HG02798 (cell line): ENCODE measurements around the gene ACTR3C.
"Not testable (repeated sequence)": the region's sequence is repeated elsewhere in the genome, so short reads cannot be mapped to it uniquely, and the experiment has no call there.

Experiments used
- ATAC-seq: cut with Tn5 transposase; IDR thresholded peaks from one replicate; pipeline ENCODE4 v1.9.1; 2021; ENCODE audit warnings: mild to moderate bottlenecking; ENCODE audit not compliant: unreplicated experiment, poor library complexity

ACTR3C gene

DNA sequence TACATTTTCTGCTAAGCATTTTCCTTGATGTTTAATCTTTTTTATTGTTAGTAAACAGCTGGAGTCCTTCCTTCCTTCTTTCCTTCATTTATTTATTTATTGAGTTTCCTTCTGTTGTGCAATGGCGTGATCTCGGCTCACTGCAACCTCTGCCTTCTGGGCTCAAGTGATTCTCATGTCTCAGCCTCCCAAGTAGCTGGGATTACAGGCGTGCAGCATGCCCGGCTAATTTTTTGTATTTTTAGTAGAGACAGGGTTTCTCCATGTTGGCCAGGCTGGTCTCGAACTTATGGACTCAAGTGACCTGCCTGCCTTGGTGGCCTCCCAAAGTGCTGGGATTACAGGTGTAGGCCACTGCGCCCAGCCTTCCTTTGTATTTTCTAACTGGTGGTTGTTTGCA, 6.4 kb downstream of the ACTR3C start:
- ATAC-seq, result not testable (repeated sequence)

GRCh38 chr7:150314639-150315239, 8.6 kb downstream of the ACTR3C start:
- no peak for ATAC-seq

DNA sequence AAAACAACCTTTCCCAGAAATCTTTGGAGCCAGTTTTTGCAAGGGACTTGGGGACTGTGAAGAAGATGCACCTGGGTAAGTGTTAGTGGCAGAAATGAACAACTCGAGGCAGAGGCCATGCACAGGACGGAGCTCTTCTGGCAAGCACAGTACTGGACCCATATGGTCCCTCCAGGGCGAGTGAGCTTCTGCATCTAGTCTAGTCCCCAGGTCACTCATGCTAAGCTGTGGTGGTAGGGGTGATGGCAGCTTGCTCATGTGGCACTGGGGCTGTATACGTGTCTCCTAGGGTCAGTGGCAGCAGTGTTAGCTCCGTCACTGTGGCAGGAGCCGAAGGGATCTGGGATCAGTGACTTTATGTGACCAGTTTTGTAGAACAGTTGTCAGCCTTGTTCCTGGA, 9.5 kb downstream of the ACTR3C start:
- ATAC-seq, result no peak

DNA sequence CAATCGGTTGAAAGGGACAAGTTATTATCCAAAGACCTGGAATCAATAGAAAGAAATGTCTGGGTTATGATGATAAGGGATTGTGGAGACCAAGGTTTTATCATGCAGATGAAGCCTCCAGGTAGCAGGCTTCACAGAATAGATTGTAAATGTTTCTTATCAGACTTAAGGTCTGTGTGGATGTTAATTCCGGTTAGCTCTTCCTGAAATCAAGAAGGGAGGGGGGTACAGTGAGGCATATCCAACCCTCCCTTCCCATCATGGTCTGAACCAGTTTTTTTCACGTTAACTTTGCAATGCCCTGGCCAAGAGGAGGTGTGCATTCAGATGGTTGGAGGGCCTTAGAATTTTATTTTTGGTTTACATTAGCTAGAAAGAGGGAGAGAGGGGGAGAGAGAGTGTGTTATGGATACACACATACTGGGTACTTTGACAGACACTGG, 10.0 kb downstream of the ACTR3C start:
- no peak for ATAC-seq

- not testable (repeated sequence) for ATAC-seq
Observed at GRCh38 chr7:150312649-150313366, 10.5 kb downstream of the ACTR3C start.

DNA sequence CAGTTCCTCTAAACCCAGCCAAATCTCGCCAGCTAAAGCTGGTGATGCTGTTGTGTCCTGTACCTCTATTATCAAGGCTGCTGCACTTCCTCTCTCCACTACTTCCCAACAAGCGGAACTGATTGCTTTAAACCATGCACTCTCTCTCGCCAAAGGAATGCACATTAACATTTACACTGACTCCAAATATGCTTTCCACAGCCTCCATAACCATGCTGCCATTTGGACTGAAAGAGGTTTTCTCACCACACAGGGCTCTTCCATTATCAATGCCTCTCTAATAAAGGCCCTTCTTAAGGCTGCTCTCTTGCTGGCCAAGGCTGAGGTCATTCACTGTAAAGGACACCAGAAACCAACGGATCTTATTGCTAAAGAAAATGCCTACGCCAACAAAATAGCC, 11.6 kb downstream of the ACTR3C start:
- no peak for ATAC-seq

DNA sequence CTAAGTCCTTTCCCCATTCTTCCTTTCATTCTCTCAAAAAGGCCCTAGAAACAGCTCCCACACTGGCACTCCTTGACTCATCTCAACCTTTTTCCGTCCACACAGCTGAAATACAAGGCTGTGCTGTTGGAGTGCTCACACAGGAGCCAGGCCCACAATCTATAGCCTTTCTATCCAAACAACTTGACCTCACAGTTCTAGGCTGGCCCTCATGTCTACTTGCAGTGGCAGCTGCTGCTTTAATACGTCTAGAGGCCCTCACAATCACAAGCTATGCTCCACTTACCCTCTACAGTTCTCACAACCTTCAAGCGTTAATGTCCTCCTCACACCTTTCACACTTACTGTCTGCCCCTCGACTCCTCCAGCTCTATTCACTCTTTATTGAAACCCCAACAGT, 12.2 kb downstream of the ACTR3C start:
- no peak for ATAC-seq

DNA sequence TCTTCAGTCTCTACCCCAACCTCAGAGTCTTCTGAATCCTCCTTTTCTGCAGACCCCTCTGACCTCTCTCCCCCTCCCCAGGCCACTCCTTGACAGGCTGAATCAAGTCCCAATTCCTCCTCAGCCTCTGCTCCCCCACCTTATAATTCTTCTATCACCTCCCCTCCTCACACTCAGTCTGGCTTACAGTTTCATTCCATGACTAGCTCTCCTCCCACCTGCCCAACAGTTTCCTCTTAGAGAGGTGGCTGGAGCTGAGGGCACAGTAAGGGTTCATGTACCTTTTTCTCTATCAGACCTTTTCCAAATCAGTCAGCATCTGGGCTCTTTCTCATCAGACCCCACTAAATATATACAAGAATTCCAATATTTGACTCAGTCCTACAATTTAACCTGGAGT, 14.8 kb downstream of the ACTR3C start:
- ATAC-seq, result no peak

- no peak for ATAC-seq
Observed at GRCh38 chr7:150307904-150308303, 15.4 kb downstream of the ACTR3C start.

DNA sequence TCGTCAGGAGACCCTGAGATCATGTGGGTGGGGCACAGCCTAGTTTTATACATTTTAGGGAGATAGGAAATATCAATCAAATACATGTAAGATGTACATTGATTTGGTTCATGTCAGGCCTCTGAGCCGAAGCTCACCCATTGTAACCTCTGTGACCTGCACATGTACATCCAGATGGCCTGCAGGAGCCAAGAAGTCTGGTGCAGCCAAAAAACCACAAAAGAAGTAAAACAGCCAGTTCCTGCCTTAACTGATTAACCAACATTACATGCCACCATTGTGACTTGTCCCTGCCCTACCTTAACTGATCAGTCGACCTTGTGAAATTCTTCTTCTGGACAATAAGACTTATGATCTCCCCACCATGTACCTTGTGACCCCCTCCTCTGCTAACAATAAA, 16.2 kb downstream of the ACTR3C start:
- no peak for ATAC-seq

DNA sequence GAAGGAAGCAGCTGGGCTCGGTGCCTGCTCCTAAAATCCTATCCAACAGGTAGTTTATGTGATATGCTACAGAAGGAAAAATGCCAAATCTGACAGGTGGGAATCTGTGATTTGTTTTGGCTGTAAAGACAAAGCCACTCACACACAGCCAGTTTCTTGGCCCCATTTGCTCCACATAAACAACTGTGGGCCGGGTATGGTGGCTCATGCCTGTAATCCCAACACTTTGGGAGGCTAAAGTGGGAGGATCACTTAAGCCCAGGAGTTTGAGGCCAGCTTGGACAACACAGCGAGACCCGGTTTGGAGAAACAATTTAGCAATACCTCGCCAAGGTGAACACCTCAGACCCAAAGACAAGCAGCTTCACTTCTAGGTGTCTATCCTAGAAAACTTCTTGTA, 17.0 kb downstream of the ACTR3C start:
- not testable (repeated sequence) for ATAC-seq

DNA sequence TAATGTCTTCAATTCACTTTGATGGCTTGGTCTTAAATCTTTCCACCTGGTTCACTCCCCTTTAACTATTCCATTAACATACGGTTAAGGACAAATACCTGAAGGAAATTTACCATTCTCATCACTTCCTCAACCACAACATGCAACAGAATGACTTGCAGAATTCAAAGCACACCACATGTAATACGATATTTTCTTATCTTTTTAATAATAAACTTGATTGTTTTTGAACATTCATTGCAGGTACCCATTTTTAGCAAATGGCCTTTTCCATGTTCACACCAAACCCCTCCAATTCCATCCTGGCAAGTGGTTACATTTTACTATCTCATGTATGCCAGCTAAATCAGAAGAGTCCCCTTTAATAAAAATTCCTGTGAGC, 17.5 kb downstream of the ACTR3C start:
- ATAC-seq, result not testable (repeated sequence)

DNA sequence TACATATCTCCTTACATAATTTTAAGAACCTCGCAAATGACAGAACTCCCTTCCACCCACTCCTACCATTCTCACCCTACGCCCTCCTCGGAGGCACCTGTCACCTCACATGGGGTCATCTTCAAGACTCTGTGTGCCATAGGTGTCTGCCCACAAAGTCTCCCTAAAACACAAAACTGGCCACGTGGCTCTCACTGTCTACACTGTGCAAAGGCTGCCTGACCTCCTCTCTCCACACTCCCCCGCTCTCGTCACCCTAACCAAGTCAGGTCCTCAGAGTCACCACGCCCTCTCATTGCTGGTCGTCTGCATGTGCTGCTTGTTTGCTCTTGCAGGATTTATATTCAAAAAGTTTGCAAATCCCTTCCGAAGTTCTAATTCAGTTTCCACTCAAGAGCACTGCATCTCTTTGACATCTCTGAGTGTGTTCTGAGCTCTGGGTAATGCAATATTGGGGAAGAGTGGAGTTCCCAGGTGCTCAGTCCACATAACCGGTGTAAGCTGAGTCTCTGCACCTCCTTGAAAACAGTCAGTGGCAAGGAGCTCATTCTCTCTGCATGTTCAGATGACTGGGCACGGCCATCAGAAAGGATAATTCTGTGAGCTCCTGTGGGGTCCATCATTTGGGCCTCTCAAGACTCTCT, 18.0 kb downstream of the ACTR3C start:
- not testable (repeated sequence) for ATAC-seq

DNA sequence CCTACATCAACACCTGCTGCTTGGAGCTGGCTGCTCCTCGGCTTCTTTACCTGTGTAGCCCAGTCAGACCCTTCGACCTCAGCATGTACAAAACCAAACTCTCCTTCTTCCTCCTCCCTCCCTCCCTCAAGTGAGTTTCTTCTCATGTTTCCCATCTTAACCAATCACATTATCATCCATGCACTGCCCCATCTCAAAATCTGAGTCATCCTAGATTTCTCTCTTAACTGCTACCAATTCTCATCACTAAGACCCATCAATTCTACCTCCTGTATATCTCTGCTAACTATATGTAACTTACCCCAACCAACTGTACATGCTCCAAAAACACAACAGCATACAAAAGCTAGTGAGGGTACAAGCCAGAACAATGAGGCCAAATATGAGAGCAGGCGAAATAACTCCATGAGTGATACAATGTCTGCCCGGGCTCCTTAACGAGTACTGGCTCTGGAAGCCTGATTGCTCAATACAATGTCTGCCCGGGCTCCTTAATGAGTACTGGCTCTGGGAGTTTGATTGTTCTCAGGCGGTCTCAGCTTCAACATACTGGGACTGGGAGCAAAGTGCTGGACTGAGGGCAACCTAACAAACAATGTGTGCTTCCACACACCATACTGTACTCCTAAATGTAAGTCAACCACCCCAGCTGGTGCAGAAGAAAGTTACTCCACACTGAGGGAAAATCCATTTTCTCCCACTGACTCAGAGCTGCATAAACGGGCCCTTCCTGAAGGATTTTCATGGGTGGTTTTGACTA, 18.7 kb downstream of the ACTR3C start:
- ATAC-seq, result not testable (repeated sequence)

GRCh38 chr7:150302908-150303310, 20.4 kb downstream of the ACTR3C start:
- not testable (repeated sequence) for ATAC-seq

DNA sequence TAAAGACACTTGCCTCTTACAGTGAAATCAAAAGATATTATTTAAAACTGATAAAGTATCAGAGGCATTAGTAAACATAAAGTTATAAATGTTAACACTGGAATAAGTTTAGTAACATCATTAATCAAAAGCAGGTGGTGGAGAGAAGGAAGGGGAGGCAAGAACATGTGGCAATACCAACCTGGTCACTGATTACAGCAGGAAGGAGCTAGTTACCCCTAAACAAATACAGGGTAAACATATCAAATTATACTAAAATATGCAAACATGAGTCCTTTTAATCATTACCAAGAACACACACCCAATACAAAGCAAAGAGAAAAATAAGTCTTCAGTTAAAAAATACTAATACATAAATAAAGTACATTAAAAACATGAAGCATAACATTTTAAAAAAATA, 25.4 kb downstream of the ACTR3C start:
- ATAC-seq, result not testable (repeated sequence)

DNA sequence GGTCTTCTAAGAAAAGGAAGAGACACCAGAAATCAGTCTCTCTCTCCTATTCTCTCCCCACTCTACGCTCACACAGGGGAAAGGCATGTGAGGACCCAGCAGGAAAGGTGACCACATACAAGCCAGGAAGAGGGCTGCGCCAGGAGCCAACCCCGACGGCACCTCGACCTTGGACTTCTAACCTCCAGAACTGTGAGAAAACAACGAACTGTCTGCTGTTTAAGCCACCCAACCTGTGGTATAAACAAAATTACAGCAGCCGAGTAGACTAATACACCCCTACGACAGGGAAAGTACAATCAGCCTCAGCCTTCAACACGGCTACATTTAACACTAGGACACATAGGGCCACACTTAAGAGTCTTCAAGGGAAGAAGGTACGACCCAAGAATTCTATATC, 26.5 kb downstream of the ACTR3C start:
- ATAC-seq, result not testable (repeated sequence)

- not testable (repeated sequence) for ATAC-seq
Observed at GRCh38 chr7:150295614-150296013, 27.7 kb downstream of the ACTR3C start.

DNA sequence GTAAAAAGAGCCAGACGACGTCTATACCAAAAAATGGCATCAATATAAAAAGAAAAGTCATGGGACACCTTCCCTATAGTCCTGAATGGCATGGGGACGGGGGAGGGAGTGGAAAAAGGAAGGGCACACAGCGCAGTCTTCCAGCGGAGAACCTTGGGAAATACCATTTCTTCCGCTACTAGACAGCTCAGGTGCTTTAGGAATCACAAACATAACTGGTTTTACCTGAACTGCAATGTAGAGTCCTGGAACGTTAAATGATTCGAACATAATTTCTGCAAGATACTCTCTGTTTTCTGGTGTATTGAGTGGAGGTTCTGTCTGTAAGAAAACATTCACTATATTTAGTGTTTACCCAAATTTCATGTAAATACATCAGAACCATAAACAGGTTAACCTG, 28.3 kb downstream of the ACTR3C start:
- not testable (repeated sequence) for ATAC-seq

DNA sequence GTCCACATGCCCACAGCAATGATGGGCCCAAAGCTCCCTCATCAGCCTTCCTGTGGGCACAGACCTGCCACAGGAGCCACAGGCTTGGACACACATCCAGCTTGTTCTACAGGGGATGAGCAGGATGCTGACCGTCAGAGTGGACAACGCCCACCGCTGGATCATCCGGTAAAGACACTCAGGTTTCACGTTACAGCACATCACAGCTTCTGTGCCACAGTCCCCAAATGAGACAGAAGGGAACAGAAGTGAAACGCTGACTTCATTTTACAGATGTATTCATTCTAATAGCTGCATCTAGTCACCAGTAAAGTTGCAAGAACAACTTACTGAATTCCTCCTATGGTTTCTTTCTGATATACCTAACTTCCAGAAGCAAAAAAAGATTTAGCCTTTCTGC, 33.0 kb downstream of the ACTR3C start:
- not testable (repeated sequence) for ATAC-seq

- ATAC-seq, result not testable (repeated sequence)
Observed at GRCh38 chr7:150288816-150289215, 34.5 kb downstream of the ACTR3C start.
